H9 (cell line): ENCODE data around the gene PAMR1. TPM values are rescaled to one million over a fixed set of nuclear protein-coding genes. Genes with fewer than 3 reads are reported as not detected.

Experiments used
- DNase-seq: peaks from one replicate; pipeline ENCODE4 v3.0.0-alpha.2; 2017
- H2AFZ ChIP-seq: one replicate; pipeline ENCODE4 v1.6.1; 2013; ENCODE audit warnings: mild to moderate bottlenecking, low read length, control low read depth, moderate library complexity
- H2AK5ac ChIP-seq: 2 replicates; pipeline ENCODE4 v1.6.1; 2013; ENCODE audit warnings: low read length, control low read depth, mixed read lengths; ENCODE audit not compliant: insufficient read length
- H2BK120ac ChIP-seq: one replicate; pipeline ENCODE4 v1.6.1; 2013; ENCODE audit warnings: low read depth, mild to moderate bottlenecking, low read length, control low read depth, inconsistent platforms; ENCODE audit not compliant: poor library complexity, severe bottlenecking
- H2BK12ac ChIP-seq: 2 replicates; pipeline ENCODE4 v1.6.1; 2013; ENCODE audit warnings: low read length, control low read depth, mixed read lengths, low read depth; ENCODE audit not compliant: insufficient read length
- H2BK15ac ChIP-seq: 2 replicates; pipeline ENCODE4 v1.6.1; 2013; ENCODE audit warnings: low read depth, low read length, control low read depth
- H2BK20ac ChIP-seq: one replicate; pipeline ENCODE4 v1.6.1; 2013; ENCODE audit warnings: low read depth, mild to moderate bottlenecking, low read length, control low read depth, inconsistent platforms; ENCODE audit not compliant: poor library complexity, severe bottlenecking
- H2BK5ac ChIP-seq: 2 replicates; pipeline ENCODE4 v1.6.1; 2013; ENCODE audit warnings: low read length, control low read depth, mixed read lengths; ENCODE audit not compliant: insufficient read length
- H3K14ac ChIP-seq: 2 replicates; pipeline ENCODE4 v1.6.1; 2013; ENCODE audit warnings: low read length, control low read depth; ENCODE audit not compliant: insufficient read depth
- H3K18ac ChIP-seq: 2 replicates; pipeline ENCODE4 v1.6.1; 2013; ENCODE audit warnings: low read depth, mild to moderate bottlenecking, mixed read lengths, low read length, control low read depth; ENCODE audit not compliant: insufficient read length
- H3K23ac ChIP-seq: 2 replicates; pipeline ENCODE4 v1.6.1; 2013; ENCODE audit warnings: low read length, control low read depth, mixed read lengths, low read depth; ENCODE audit not compliant: insufficient read length
- H3K23me2 ChIP-seq: 2 replicates; pipeline ENCODE4 v1.6.1; 2013; ENCODE audit warnings: low read depth, mild to moderate bottlenecking, mixed read lengths, low read length, control low read depth; ENCODE audit not compliant: insufficient read length, poor library complexity, severe bottlenecking
- H3K27ac ChIP-seq: 2 replicates; pipeline ENCODE4 v1.5.1; 2013; ENCODE audit warnings: low read length, control low read depth, mixed read lengths, low read depth; ENCODE audit not compliant: insufficient read length
- H3K27me3 ChIP-seq: 2 replicates; pipeline ENCODE4 v1.6.1; 2013; ENCODE audit warnings: low read length, control low read depth, inconsistent platforms; ENCODE audit not compliant: insufficient read depth
- H3K4ac ChIP-seq: 2 replicates; pipeline ENCODE4 v1.6.1; 2013; ENCODE audit warnings: low read depth, mild to moderate bottlenecking, control low read depth, inconsistent platforms, low read length, moderate library complexity
- H3K4me1 ChIP-seq: 2 replicates; pipeline ENCODE4 v1.6.1; 2013; ENCODE audit warnings: low read length, control low read depth, inconsistent platforms; ENCODE audit not compliant: insufficient read depth
- H3K4me2 ChIP-seq: 2 replicates; pipeline ENCODE4 v1.6.1; 2013; ENCODE audit warnings: low read length, control low read depth, mixed read lengths; ENCODE audit not compliant: insufficient read length, insufficient read depth
- H3K56ac ChIP-seq: 2 replicates; pipeline ENCODE4 v1.6.1; 2013; ENCODE audit warnings: low read depth, mild to moderate bottlenecking, mixed read lengths, low read length, control low read depth; ENCODE audit not compliant: insufficient read length
- H3K79me1 ChIP-seq: 2 replicates; pipeline ENCODE4 v1.6.1; 2013; ENCODE audit warnings: low read depth, mild to moderate bottlenecking, moderate library complexity, low read length, control low read depth, inconsistent platforms; ENCODE audit not compliant: insufficient read depth, poor library complexity, severe bottlenecking
- H3K79me2 ChIP-seq: 2 replicates; pipeline ENCODE4 v1.6.1; 2013; ENCODE audit warnings: low read length, control low read depth, inconsistent platforms; ENCODE audit not compliant: insufficient read depth
- H3K9ac ChIP-seq: 2 replicates; pipeline ENCODE4 v1.6.1; 2013; ENCODE audit warnings: low read length, control low read depth, mixed read lengths; ENCODE audit not compliant: insufficient read length; ENCODE audit errors: extremely low read depth
- H3K9me3 ChIP-seq: one replicate; pipeline ENCODE4 v1.6.1; 2013; ENCODE audit warnings: low read depth, low read length, inconsistent platforms; ENCODE audit not compliant: control insufficient read depth
- H3T11ph ChIP-seq: one replicate; pipeline ENCODE4 v1.6.1; 2013; ENCODE audit warnings: mild to moderate bottlenecking, low read length, control low read depth, inconsistent platforms
- H4K20me1 ChIP-seq: one replicate; pipeline ENCODE4 v1.6.1; 2013; ENCODE audit not compliant: control insufficient read depth, insufficient read length, insufficient read depth
- H4K5ac ChIP-seq: 2 replicates; pipeline ENCODE4 v1.6.1; 2013; ENCODE audit warnings: low read depth, mild to moderate bottlenecking, mixed read lengths, low read length, control low read depth; ENCODE audit not compliant: insufficient read length
- H4K8ac ChIP-seq: replicated peaks from 2 replicates; pipeline ENCODE4 v1.6.1; 2013; ENCODE audit warnings: low read length, control low read depth, mixed read lengths, low read depth; ENCODE audit not compliant: insufficient read length
- H4K91ac ChIP-seq: 2 replicates; pipeline ENCODE4 v1.6.1; 2013; ENCODE audit warnings: low read depth, mild to moderate bottlenecking, moderate library complexity, mixed read lengths, low read length, control low read depth; ENCODE audit not compliant: insufficient read length
- H3K27ac Mint-ChIP-seq, 3 experiments: 2 replicates in 2 of 3; 3 replicates in 1 of 3; pipeline ENCODE4 v1.8.0; 2020 to 2021; ENCODE audit warnings: mixed read lengths in 3 of 3, mild to moderate bottlenecking in 1 of 3, moderate library complexity in 1 of 3
- H3K27me3 Mint-ChIP-seq: 2 replicates; pipeline ENCODE4 v1.8.0; 2021; ENCODE audit warnings: low read depth, mild to moderate bottlenecking, moderate library complexity, mixed read lengths
- H3K36me3 Mint-ChIP-seq, 3 experiments: 2 replicates in 2 of 3; 3 replicates in 1 of 3; pipeline ENCODE4 v1.8.0; 2020 to 2021; ENCODE audit warnings: low read depth in 3 of 3, mixed read lengths in 3 of 3; ENCODE audit not compliant: insufficient read depth in 1 of 3
- H3K4me1 Mint-ChIP-seq, 2 experiments: 2 replicates each; pipeline ENCODE4 v1.8.0; 2020; ENCODE audit warnings: mixed read lengths in 2 of 2
- H3K4me3 Mint-ChIP-seq, 2 experiments: 2 replicates in 1 of 2; 3 replicates in 1 of 2; pipeline ENCODE4 v1.8.0; 2020 to 2021; ENCODE audit warnings: mild to moderate bottlenecking in 2 of 2, mixed read lengths in 2 of 2, moderate library complexity in 1 of 2
- H3K9me3 Mint-ChIP-seq, 2 experiments: 2 replicates in 1 of 2; 3 replicates in 1 of 2; pipeline ENCODE4 v1.8.0; 2020; ENCODE audit warnings: mild to moderate bottlenecking in 2 of 2, mixed read lengths in 2 of 2, moderate library complexity in 1 of 2
- CTCF ChIP-seq: fragments of 200-600 bp; sonication (generic); conservative IDR thresholded peaks from 3 replicates; pipeline ENCODE4 v1.8.0; 2021; ENCODE audit warnings: antibody characterized with exemption, mild to moderate bottlenecking
- WGBS: extraction: QIAGEN DNeasy Blood & Tissue Kit; methylation state at CpG from one replicate; pipeline ENCODE4 v1.1.7; 2013; ENCODE audit warnings: missing lambda C conversion rate, low lambda C conversion rate, mixed read lengths; ENCODE audit not compliant: insufficient read length; ENCODE audit errors: extremely low coverage; 5-methylcytosine and 5-hydroxymethylcytosine counted together
- total RNA-seq: library from RNA; stranded (reverse); gene quantifications from 2 replicates; pipeline ENCODE4 v1.2.1, GENCODE V29; 2021

The PAMR1 gene
- total RNA-seq, 1 experiment from 2014 or later: 2.4 TPM

GRCh38 chr11:35404388-35404775 is 121.0 kb downstream of the PAMR1 start:
- no peaks in the 10 kb centered on the region for H3K4me1 ChIP-seq
- no peak overlapping the region for H2BK5ac ChIP-seq
- WGBS: no CpG with 5 or more reads among the region's 7 CpGs
- H2AFZ ChIP-seq: no peak overlapping the region
- TF ChIP-seq CTCF: peak; percentile 70
- H4K5ac ChIP-seq: no peak overlapping the region
- H2AK5ac ChIP-seq: no peak overlapping the region
- H3K18ac ChIP-seq: no peak overlapping the region
- no peak overlapping the region for H3K9ac ChIP-seq
- no peaks in the 10 kb centered on the region; a peak in 1 of 5 replicates for H3K9me3 Mint-ChIP-seq
- no peak overlapping the region for H3K27ac ChIP-seq
- no peak overlapping the region for H2BK120ac ChIP-seq
- no peak overlapping the region for H3K4me3 Mint-ChIP-seq
- H3K23me2 ChIP-seq: no peaks in the 10 kb centered on the region
- no peak overlapping the region for H3K56ac ChIP-seq
- no peaks in the 10 kb centered on the region for H3K36me3 Mint-ChIP-seq
- no peaks in the 10 kb centered on the region for H3K79me2 ChIP-seq
- H3K9me3 ChIP-seq: no peaks in the 10 kb centered on the region
- peak; percentile 79 for DNase-seq
- H3K4me1 Mint-ChIP-seq: peaks cover 17 to 24% of the 10 kb centered on the region in 2 experiments
- no peaks in the 10 kb centered on the region for H3K79me1 ChIP-seq
- no peaks in the 10 kb centered on the region for H4K20me1 ChIP-seq
- H3K4ac ChIP-seq: no peak overlapping the region
- peaks cover 5% of the 10 kb centered on the region for H3K27me3 Mint-ChIP-seq
- no peak overlapping the region for H3K14ac ChIP-seq
- H3K23ac ChIP-seq: no peak overlapping the region
- no peak overlapping the region for H2BK15ac ChIP-seq
- no peak overlapping the region for H4K8ac ChIP-seq
- no peak overlapping the region for H4K91ac ChIP-seq
- no peak overlapping the region for H2BK20ac ChIP-seq
- no peaks in the 10 kb centered on the region for H3K27me3 ChIP-seq
- H2BK12ac ChIP-seq: no peak overlapping the region
- H3T11ph ChIP-seq: no peak overlapping the region
- no peak overlapping the region for H3K27ac Mint-ChIP-seq
- no peak overlapping the region for H3K4me2 ChIP-seq
